Endometrium (tissue), 2 donors: Measurements from ENCODE around the gene RPS10.

Source experiments
- FAIRE-seq: peaks from 2 replicates; lab custom pipeline; 2012; peaks lifted over from hg19 to GRCh38; lab: Jason Lieb, UNC
- donor health status: control.
- donor health status: control.

Gene RPS10

GRCh38 chr6:34425498-34426410 is at the start of gene RPS10:
Gene RPS10, minus strand, starts transcription at chr6:34426069. Its CDS starts 848 bp downstream, at chr6:34425221.
- FAIRE-seq: peak; percentile 58

GRCh38 chr6:34475238-34475682 is 49.4 kb upstream of the RPS10 start:
- FAIRE-seq: no peak

GRCh38 chr6:34474754-34475153 is 48.9 kb upstream of the RPS10 start:
- FAIRE-seq: no peak

- no peak for FAIRE-seq
Measured at GRCh38 chr6:34473967-34474366, 48.1 kb upstream of the RPS10 start.

- FAIRE-seq: no peak
Measured at GRCh38 chr6:34472425-34472824, 46.6 kb upstream of the RPS10 start.

GRCh38 chr6:34469499-34469898 is 43.6 kb upstream of the RPS10 start:
- no peak for FAIRE-seq

GRCh38 chr6:34468378-34468892 is 42.6 kb upstream of the RPS10 start:
- FAIRE-seq: no peak

- no peak for FAIRE-seq
Measured at GRCh38 chr6:34466242-34467185, 40.6 kb upstream of the RPS10 start.

- FAIRE-seq: no peak
Measured at GRCh38 chr6:34465531-34466241, 39.8 kb upstream of the RPS10 start, which contains the start of gene PACSIN1. Gene PACSIN1, plus strand, starts transcription at chr6:34466076. Its CDS starts 60,230 bp downstream, at chr6:34526306.

- no peak for FAIRE-seq
Measured at GRCh38 chr6:34463849-34464248, 38.0 kb upstream of the RPS10 start.

GRCh38 chr6:34463299-34463698 is 37.4 kb upstream of the RPS10 start:
- FAIRE-seq: no peak

GRCh38 chr6:34462551-34462971 is 36.7 kb upstream of the RPS10 start:
- no peak for FAIRE-seq

GRCh38 chr6:34462010-34462409 is 36.1 kb upstream of the RPS10 start:
- no peak for FAIRE-seq

GRCh38 chr6:34460796-34461507 is 35.1 kb upstream of the RPS10 start:
- FAIRE-seq: no peak

GRCh38 chr6:34459899-34460593 is 34.2 kb upstream of the RPS10 start:
- FAIRE-seq: no peak

GRCh38 chr6:34457742-34458735 is 32.2 kb upstream of the RPS10 start:
- FAIRE-seq: no peak

GRCh38 chr6:34457382-34457741 is 31.5 kb upstream of the RPS10 start:
- no peak for FAIRE-seq

- no peak for FAIRE-seq
Measured at GRCh38 chr6:34455831-34456230, 30.0 kb upstream of the RPS10 start.

GRCh38 chr6:34451192-34451591 is 25.3 kb upstream of the RPS10 start:
- FAIRE-seq: no peak
